Measurements from ENCODE around the gene TMED4. TPM values are rescaled to one million over a fixed set of nuclear protein-coding genes. Genes with fewer than 3 reads are reported as not detected.
"Not testable (repeated sequence)": the region's sequence is repeated elsewhere in the genome, so short reads cannot be mapped to it uniquely, and the experiment has no call there.

Gene TMED4
- total RNA-seq, 1 donor from 2014 or later = 88.9 TPM

GRCh38 chr7:44564606-44565005 lies 17.4 kb downstream of the TMED4 start:
- no peak for TF ChIP-seq CTCF (conservative IDR thresholded peaks at IDR 0.05)
- Mint-ChIP-seq H3K27me3 (ENCODE audit: low read depth) (no peaks in the 10 kb centered on the region), H3K36me3 (ENCODE audit: low read depth) (peaks cover 5% of the 10 kb centered on the region), H3K27ac (ENCODE audit: unreplicated experiment) (peak overlapping the region; percentile 35), H3K4me1 (peaks cover 5% of the 10 kb centered on the region), H3K9me3 (no peaks in the 10 kb centered on the region), H3K4me3 (no peak overlapping the region)
- DNase-seq (ENCODE audit: low read depth, low spot score) = no peak

GRCh38 chr7:44563171-44563679 lies 18.8 kb downstream of the TMED4 start:
- no peaks in the 10 kb centered on the region for H3K27me3 Mint-ChIP-seq (ENCODE audit: low read depth)
- no peak for TF ChIP-seq CTCF (conservative IDR thresholded peaks at IDR 0.05)
- no peak overlapping the region for H3K4me3 Mint-ChIP-seq
- H3K27ac Mint-ChIP-seq (ENCODE audit: unreplicated experiment) = peak overlapping the region; percentile 28
- H3K4me1 Mint-ChIP-seq = peaks cover 5% of the 10 kb centered on the region
- DNase-seq (ENCODE audit: low read depth, low spot score) = no peak
- H3K36me3 Mint-ChIP-seq (ENCODE audit: low read depth) = peaks cover 5% of the 10 kb centered on the region
- H3K9me3 Mint-ChIP-seq = no peaks in the 10 kb centered on the region

DNA sequence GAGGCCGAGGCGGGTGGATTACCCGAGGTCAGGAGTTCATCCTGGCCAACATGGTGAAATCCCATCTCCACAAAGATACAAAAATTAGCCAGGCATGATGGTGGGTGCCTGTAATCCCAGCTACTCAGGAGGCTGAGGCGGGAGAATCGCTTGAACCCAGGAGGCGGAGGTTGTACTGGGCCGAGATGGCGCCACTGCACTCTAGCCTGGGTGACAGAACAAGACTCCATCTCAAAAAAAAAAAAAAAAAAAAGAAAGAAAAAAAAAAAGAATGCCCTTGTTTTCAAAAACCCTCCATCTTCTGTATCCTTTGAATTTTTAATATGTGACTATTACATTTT lies 19.4 kb downstream of the TMED4 start:
- not testable (repeated sequence) for H3K27ac Mint-ChIP-seq (ENCODE audit: unreplicated experiment); H3K4me1 Mint-ChIP-seq; H3K27me3 Mint-ChIP-seq (ENCODE audit: low read depth); H3K9me3 Mint-ChIP-seq; H3K4me3 Mint-ChIP-seq; H3K36me3 Mint-ChIP-seq (ENCODE audit: low read depth); DNase-seq (ENCODE audit: low read depth, low spot score)

- Mint-ChIP-seq H3K36me3 (ENCODE audit: low read depth) (peaks cover 3% of the 10 kb centered on the region), H3K27ac (ENCODE audit: unreplicated experiment) (peak overlapping the region; percentile 35), H3K27me3 (ENCODE audit: low read depth) (peaks cover 6% of the 10 kb centered on the region), H3K9me3 (no peaks in the 10 kb centered on the region), H3K4me1 (peaks cover 5% of the 10 kb centered on the region), H3K4me3 (no peak overlapping the region)
- TF ChIP-seq CTCF (conservative IDR thresholded peaks at IDR 0.05) = no peak
- DNase-seq (ENCODE audit: low read depth, low spot score) = no peak
Measured at GRCh38 chr7:44561962-44562621, 19.9 kb downstream of the TMED4 start.

DNA sequence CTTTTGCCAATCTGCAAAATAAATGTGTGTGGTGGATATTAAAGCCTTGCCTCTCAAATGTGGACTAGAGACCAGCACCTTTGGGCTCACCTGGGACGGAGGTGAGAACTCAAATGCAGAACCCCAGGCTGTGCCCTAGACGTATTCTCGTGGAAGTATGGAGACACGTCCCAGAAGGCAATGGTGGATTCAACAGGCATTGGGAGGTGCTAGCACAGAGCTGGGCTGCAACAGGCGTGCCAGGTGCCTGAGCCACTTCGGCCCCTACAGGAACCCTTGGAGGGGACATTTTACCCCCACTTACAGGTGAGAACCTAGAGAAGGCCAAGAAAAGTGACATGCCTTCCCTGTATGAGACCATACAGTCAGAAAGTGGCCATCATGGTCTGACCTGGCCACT lies 20.6 kb downstream of the TMED4 start:
- peaks cover 5% of the 10 kb centered on the region for H3K4me1 Mint-ChIP-seq
- no peak overlapping the region for H3K4me3 Mint-ChIP-seq
- H3K27ac Mint-ChIP-seq (ENCODE audit: unreplicated experiment) = no peak overlapping the region
- no peak for DNase-seq (ENCODE audit: low read depth, low spot score)
- no peaks in the 10 kb centered on the region for H3K9me3 Mint-ChIP-seq
- peaks cover 3% of the 10 kb centered on the region for H3K36me3 Mint-ChIP-seq (ENCODE audit: low read depth)
- peaks cover 7% of the 10 kb centered on the region for H3K27me3 Mint-ChIP-seq (ENCODE audit: low read depth)
- no peak for TF ChIP-seq CTCF (conservative IDR thresholded peaks at IDR 0.05)

DNA sequence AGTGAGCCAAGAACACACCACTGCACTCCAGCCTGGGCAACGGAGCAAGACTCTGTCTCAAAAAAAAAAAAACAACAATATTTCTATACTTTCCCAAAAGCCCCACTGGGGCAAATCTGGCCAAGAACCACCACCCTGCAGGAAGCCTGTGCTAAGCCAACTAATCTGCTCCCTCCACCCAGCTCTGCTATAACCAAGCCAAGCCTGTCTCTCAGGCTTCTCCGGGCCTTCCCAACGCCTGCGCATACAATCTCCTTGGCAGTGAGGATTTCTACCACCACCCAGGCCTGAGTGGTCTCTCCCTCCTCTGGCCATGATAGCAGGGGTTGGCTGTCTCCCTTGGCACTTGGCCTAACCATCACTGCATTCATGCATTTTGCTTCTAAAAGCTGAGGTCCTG lies 22.5 kb downstream of the TMED4 start:
- Mint-ChIP-seq H3K27ac (ENCODE audit: unreplicated experiment) (no peak overlapping the region), H3K4me1 (no peaks in the 10 kb centered on the region)
- no peak for DNase-seq (ENCODE audit: low read depth, low spot score)

More for the DNA sequence above, 22.5 kb downstream of the TMED4 start:
- peaks cover 7% of the 10 kb centered on the region for H3K27me3 Mint-ChIP-seq (ENCODE audit: low read depth)
- H3K9me3 Mint-ChIP-seq = no peaks in the 10 kb centered on the region
- H3K36me3 Mint-ChIP-seq (ENCODE audit: low read depth) = no peaks in the 10 kb centered on the region
- TF ChIP-seq CTCF (conservative IDR thresholded peaks at IDR 0.05) = no peak
- H3K4me3 Mint-ChIP-seq = no peak overlapping the region

All from neural crest cell (in vitro differentiated cells).